SK-N-MC (cell line): ENCODE data around the gene ZC2HC1C.

Experiments used
- FOXP2 ChIP-seq: optimal IDR thresholded peaks from 2 replicates; pipeline ENCODE3; 2011; ENCODE audit warnings: mild to moderate bottlenecking, moderate library complexity; ENCODE audit not compliant: insufficient read depth; ENCODE audit errors: extremely low read length, control extremely low read depth
- POLR2AphosphoS5 ChIP-seq: IDR thresholded peaks from 2 replicates; pipeline ENCODE4 v1.6.1; 2012; ENCODE audit warnings: mild to moderate bottlenecking, low read depth, low read length, borderline replicate concordance

DNA sequence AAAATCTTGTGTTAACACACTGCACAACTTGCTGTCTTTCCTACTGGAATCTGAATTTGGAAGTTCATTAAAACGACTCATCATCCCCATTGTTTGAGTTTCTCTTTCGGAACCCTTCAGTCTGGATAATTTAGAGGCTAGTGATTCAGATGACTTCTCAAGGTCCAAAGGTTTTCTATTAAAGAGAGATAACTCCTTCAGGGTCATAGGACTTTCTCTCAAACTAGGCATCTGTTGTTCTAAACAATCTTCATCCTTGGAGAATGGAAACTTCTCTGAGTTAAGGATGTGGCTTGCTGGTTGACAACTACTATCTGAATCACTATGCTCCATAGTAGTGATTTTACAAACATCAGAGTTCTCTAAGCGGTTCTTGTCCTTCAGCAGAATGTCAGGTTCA, 22.5 kb upstream of the ZC2HC1C start:
- TF ChIP-seq FOXP2, result no peak
- no peak for TF ChIP-seq POLR2AphosphoS5
